Neural cell (in vitro differentiated cells): ENCODE results near the gene VARS2. TPM values are rescaled to one million over a fixed set of nuclear protein-coding genes. Genes with fewer than 3 reads are reported as not detected.

Source experiments
- H2AFZ ChIP-seq: fragments of 200-600, 300-800 bp; sonication (generic), shearing (Covaris generic); 2 replicates; pipeline ENCODE4 v1.6.0; 2014; ENCODE audit warnings: low read depth, mild to moderate bottlenecking, antibody characterized with exemption, low read length, moderate library complexity
- H3F3A ChIP-seq: fragments of 200-600 bp; shearing (Covaris generic); 2 replicates; pipeline ENCODE4 v1.6.1; 2016; ENCODE audit warnings: mild to moderate bottlenecking, moderate library complexity, mixed read lengths, antibody characterized with exemption, low read length; ENCODE audit not compliant: insufficient read depth, poor library complexity, severe bottlenecking
- H3K27ac ChIP-seq: fragments of 200-600, 300-800 bp; sonication (generic), shearing (Covaris generic); 2 replicates; pipeline ENCODE4 v1.5.1; 2014; ENCODE audit warnings: mild to moderate bottlenecking, low read length, moderate library complexity
- H3K27me3 ChIP-seq: fragments of 300-800, 200-600 bp; sonication (generic), shearing (Covaris generic); 2 replicates; pipeline ENCODE4 v1.6.0; 2014; ENCODE audit warnings: mild to moderate bottlenecking, low read depth, low read length, moderate library complexity; ENCODE audit not compliant: insufficient read depth
- H3K36me3 ChIP-seq: fragments of 300-800, 200-600 bp; sonication (generic), shearing (Covaris generic); 2 replicates; pipeline ENCODE4 v1.5.1; 2014; ENCODE audit warnings: mild to moderate bottlenecking, antibody characterized with exemption, low read length, moderate library complexity; ENCODE audit not compliant: insufficient read depth
- H3K4me2 ChIP-seq: fragments of 300-800, 200-600 bp; sonication (generic), shearing (Covaris generic); 2 replicates; pipeline ENCODE4 v1.6.0; 2014; ENCODE audit warnings: mild to moderate bottlenecking, low read length
- H3K4me3 ChIP-seq: fragments of 300-800, 200-600 bp; sonication (generic), shearing (Covaris generic); 2 replicates; pipeline ENCODE4 v1.5.1; 2014; ENCODE audit warnings: mild to moderate bottlenecking, low read length, moderate library complexity
- H3K79me2 ChIP-seq: fragments of 200-600 bp; shearing (Covaris generic); replicated peaks from 2 replicates; pipeline ENCODE4 v1.6.0; 2014; ENCODE audit warnings: mild to moderate bottlenecking, low read length, moderate library complexity; ENCODE audit not compliant: insufficient read depth
- H3K9ac ChIP-seq: fragments of 300-800, 200-600 bp; sonication (generic), shearing (Covaris generic); 2 replicates; pipeline ENCODE4 v1.6.1; 2016; ENCODE audit warnings: mild to moderate bottlenecking, low read length, mixed read lengths
- H3K9me2 ChIP-seq: fragments of 200-600 bp; shearing (Covaris generic); 2 replicates; pipeline ENCODE4 v1.6.1; 2016; ENCODE audit warnings: mild to moderate bottlenecking, low read length, mixed read lengths; ENCODE audit not compliant: insufficient read depth
- H3K9me3 ChIP-seq: fragments of 200-600, 300-800 bp; sonication (generic), shearing (Covaris generic); 2 replicates; pipeline ENCODE4 v1.6.1; 2016; ENCODE audit warnings: mild to moderate bottlenecking, mixed run types, low read length, moderate library complexity, mixed read lengths
- H4K20me1 ChIP-seq: fragments of 200-600 bp; shearing (Covaris generic); 2 replicates; pipeline ENCODE4 v1.6.1; 2016; ENCODE audit warnings: mild to moderate bottlenecking, mixed run types; ENCODE audit not compliant: insufficient read depth
- CTCF ChIP-seq: fragments of 450-650 bp; IDR thresholded peaks from 2 replicates; pipeline ENCODE4 v1.5.1; 2014; ENCODE audit warnings: antibody characterized with exemption, mild to moderate bottlenecking, moderate library complexity; ENCODE audit not compliant: poor library complexity, severe bottlenecking
- EP300 ChIP-seq: fragments of 450-650 bp; conservative IDR thresholded peaks from 2 replicates; pipeline ENCODE4 v1.6.1; 2014; ENCODE audit warnings: antibody characterized with exemption, mild to moderate bottlenecking, moderate library complexity; ENCODE audit not compliant: poor library complexity, severe bottlenecking
- EZH2 ChIP-seq: fragments of 200-600, 300-800 bp; shearing (Covaris generic), sonication (generic); IDR thresholded peaks from 2 replicates; pipeline ENCODE4 v1.6.1; 2014; ENCODE audit warnings: antibody characterized with exemption, low read length, borderline replicate concordance, mild to moderate bottlenecking; ENCODE audit not compliant: insufficient read depth, poor library complexity, severe bottlenecking
- MXI1 ChIP-seq: fragments of 450-650 bp; conservative IDR thresholded peaks from 2 replicates; pipeline ENCODE4 v1.6.1; 2014; ENCODE audit warnings: antibody characterized with exemption, mild to moderate bottlenecking; ENCODE audit not compliant: poor library complexity, severe bottlenecking
- POLR2AphosphoS5 ChIP-seq: IDR thresholded peaks from 2 replicates; pipeline ENCODE4 v1.6.1; 2012
- RAD21 ChIP-seq: fragments of 450-650 bp; conservative IDR thresholded peaks from 2 replicates; pipeline ENCODE4 v1.6.1; 2014; ENCODE audit warnings: antibody characterized with exemption, mild to moderate bottlenecking, moderate library complexity
- REST ChIP-seq: IDR thresholded peaks from 2 replicates; pipeline ENCODE4 v1.6.1; 2012; ENCODE audit warnings: borderline replicate concordance
- SMC3 ChIP-seq: fragments of 450-650 bp; conservative IDR thresholded peaks from 2 replicates; pipeline ENCODE4 v1.6.1; 2014; ENCODE audit warnings: antibody characterized with exemption, mild to moderate bottlenecking, moderate library complexity; ENCODE audit not compliant: poor library complexity
- TAF1 ChIP-seq: IDR thresholded peaks from 2 replicates; pipeline ENCODE4 v1.6.1; 2012; ENCODE audit warnings: low read depth
- polyA plus RNA-seq: library from polyadenylated mRNA; depleted of rRNA; stranded (reverse); fragments of >200 nt; gene quantifications from 2 replicates; pipeline ENCODE4 v1.2.3, GENCODE V29; 2014

VARS2 gene
- polyA plus RNA-seq, 1 donor from 2014 or later: 93.4 TPM

- Histone ChIP-seq H3K4me2 (peak overlapping the region; percentile 89), H3K9me2 (no peaks in the 10 kb centered on the region), H3K27me3 (no peaks in the 10 kb centered on the region), H3K36me3 (peaks cover 6% of the 10 kb centered on the region), H3K27ac (peak overlapping the region; percentile 100), H2AFZ (peak overlapping the region; percentile 34), H3F3A (peaks cover 17% of the 10 kb centered on the region), H3K79me2 (peaks cover 95% of the 10 kb centered on the region), H3K9me3 (no peaks in the 10 kb centered on the region), H3K4me3 (peak overlapping the region; percentile 72), H3K9ac (peak overlapping the region; percentile 99), H4K20me1 (peaks cover 5% of the 10 kb centered on the region)
- TF ChIP-seq EZH2 (no peak), POLR2AphosphoS5 (peak; percentile 99), TAF1 (peak; percentile 86), EP300 (peak; percentile 60), REST (peak; percentile 90), RAD21 (no peak), MXI1 (peak; percentile 44), SMC3 (peak; percentile 32)
These were observed 27.8 kb upstream of the VARS2 start for GRCh38 chr6:30885999-30886896.

- H3K79me2 ChIP-seq: peaks cover 91% of the 10 kb centered on the region
- peak overlapping the region; percentile 89 for H3K4me2 ChIP-seq
- no peaks in the 10 kb centered on the region for H3K27me3 ChIP-seq
- H3F3A ChIP-seq: peaks cover 13% of the 10 kb centered on the region
- peak overlapping the region; percentile 99 for H3K9ac ChIP-seq
- peaks cover 6% of the 10 kb centered on the region for H3K36me3 ChIP-seq
- H3K9me2 ChIP-seq: no peaks in the 10 kb centered on the region
- peak overlapping the region; percentile 34 for H2AFZ ChIP-seq
- peak overlapping the region; percentile 72 for H3K4me3 ChIP-seq
- peaks cover 5% of the 10 kb centered on the region for H4K20me1 ChIP-seq
- H3K27ac ChIP-seq: peak overlapping the region; percentile 100
- no peak for TF ChIP-seq SMC3
- no peak for TF ChIP-seq POLR2AphosphoS5
- TF ChIP-seq REST: no peak
- TF ChIP-seq EZH2: no peak
- TF ChIP-seq CTCF: no peak
- no peak for TF ChIP-seq TAF1
- no peak for TF ChIP-seq MXI1
- H3K9me3 ChIP-seq: no peaks in the 10 kb centered on the region
These were observed 27.2 kb upstream of the VARS2 start for GRCh38 chr6:30886897-30887255.
